GM21360 (cell line): ENCODE measurements around the gene ITGAV.
A peak's percentile ranks its signal among the peaks of the same experiment; 100 is the strongest.

Experiments used
- ATAC-seq: cut with Tn5 transposase; IDR thresholded peaks from one replicate; pipeline ENCODE4 v1.9.1; 2021; ENCODE audit warnings: mild to moderate bottlenecking, moderate library complexity; ENCODE audit not compliant: unreplicated experiment

ITGAV gene

GRCh38 chr2:186612026-186612425 lies 22.2 kb downstream of the ITGAV start:
- ATAC-seq, result no peak

DNA sequence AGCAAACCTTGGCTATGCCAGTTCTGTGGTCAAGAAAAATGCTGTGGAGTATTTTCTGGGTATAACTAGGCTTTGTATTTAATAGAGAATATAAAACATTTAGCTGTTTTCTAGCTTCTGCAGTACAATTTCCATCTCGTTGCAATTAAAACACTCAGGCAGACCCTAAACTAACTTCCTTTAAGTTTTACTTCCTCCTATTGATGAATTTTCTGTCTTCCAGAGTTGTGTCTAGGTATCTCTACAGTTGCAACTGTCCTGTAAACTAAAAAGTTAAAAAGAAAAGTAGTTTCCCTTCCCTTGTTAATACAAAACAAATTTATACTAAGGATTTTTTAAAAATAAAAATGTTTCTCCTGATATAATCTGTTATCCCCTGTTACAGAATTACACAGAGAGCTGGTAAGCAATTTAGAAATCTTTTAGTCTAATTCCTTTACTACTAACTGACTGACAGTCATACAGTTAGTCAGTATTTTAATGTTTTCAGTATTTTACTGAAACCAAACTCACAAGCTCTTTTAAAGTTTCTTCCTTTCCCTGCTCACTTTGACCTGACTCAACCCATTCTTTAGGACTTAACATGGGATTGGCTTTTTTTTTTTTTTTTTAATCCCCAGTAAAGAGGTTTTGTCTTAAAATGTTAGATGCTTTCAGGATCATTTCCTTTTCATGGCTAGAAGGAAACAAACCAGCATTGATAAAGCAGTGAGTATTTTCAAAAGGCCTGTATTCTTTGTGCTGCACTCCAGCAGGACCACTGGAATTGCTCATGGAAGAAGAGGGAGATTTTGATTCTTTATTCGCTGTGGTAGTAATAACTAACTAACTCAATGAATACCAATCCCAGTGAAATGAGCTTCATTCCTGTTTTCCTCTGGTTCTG lies 22.9 kb downstream of the ITGAV start:
- no peak for ATAC-seq

DNA sequence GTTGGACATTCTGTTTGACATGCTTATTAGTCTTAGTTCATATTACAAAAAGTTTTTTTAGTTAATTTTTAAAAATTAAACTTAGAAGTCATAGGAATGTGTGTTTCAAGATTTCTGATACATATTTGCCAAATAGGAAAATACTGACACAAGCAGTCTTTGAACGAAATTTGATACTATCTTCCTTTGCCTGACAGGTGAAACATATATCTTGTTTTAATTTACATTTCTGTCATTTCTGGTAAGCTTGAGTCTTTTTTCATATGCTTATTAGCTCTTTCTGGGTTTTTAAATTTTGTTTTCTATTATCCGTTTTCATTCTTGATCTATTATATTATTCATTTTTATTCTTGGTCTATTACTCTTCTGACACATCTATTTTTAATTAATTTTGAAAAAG lies 24.5 kb downstream of the ITGAV start:
- no peak for ATAC-seq

DNA sequence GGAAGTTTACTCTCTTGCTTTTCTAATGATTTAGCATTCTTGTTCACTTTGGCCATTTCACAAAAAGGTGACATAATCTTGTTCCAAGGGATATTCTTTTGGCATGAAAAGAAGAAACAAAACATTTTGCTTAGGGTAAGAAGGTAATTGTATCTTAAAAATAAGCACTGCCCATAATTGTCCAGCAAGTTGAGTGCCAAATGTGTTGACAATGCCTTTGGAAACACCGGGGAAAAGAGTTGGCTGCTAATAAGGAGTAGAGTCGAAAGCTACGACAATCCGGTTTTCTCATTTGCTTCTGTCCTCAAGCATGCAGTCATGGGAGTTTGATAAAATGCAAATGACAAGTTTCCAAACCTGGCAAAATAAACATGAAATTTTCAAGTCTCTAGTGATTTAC lies 27.3 kb downstream of the ITGAV start:
- no peak for ATAC-seq

- no peak for ATAC-seq
Observed at GRCh38 chr2:186617771-186618170, 27.9 kb downstream of the ITGAV start.

DNA sequence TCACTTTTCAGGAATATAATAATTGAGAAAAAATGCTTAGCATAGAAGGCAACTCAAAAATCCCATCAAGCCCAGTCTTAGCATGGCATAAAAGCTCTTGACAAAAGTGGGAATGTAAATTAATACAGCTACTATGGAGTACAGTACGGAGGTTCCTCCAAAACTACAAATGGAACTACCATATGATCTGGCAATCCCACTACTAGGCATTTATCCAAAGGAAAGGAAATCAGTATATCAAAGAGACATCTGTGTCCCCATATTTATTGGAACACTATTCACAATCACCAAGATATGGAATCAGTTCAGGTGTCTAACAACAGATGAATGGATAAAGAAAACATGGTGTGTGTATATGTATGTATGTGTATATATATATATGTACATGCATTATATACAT lies 28.8 kb downstream of the ITGAV start:
- ATAC-seq, result no peak

- no peak for ATAC-seq
Observed at GRCh38 chr2:186623084-186623483, 33.2 kb downstream of the ITGAV start.

- ATAC-seq, result no peak
Observed at GRCh38 chr2:186624276-186624675, 34.4 kb downstream of the ITGAV start.

DNA sequence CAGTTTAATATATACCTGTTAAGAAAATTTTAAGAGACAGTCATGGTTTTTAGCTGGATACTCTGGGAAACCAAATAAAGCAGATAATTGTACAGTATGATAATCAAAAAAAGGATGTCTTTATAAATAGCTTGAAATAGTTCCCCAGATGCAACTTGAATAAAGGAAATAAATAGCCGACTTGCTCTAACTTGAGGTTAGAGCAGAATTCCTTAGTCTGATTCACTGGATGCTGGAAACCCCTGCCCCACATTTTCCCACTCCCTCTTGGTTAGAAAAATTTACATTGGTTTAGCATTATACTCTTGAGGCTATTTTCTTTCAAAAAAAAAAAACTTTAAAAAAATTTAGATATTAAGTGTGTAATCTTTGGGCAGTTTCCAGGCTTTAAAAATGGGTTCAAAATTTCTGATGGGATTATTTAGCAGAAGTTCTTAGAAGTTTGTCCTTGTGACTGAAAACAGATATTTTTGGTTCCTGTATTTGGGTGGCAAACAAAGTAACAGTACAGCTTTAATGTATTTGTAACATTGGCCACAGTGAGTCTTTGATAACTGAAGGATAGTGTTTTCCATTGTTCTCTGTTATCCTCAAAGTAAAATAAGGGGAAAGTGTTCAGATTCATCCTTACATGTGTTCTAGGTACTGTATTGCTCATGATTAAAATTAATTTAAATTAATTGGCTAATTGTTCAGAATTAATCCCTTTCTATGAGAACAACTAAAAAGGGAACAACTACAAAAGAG lies 39.6 kb downstream of the ITGAV start:
- ATAC-seq, result no peak

- no peak for ATAC-seq
Observed at GRCh38 chr2:186632417-186632816, 42.6 kb downstream of the ITGAV start.

DNA sequence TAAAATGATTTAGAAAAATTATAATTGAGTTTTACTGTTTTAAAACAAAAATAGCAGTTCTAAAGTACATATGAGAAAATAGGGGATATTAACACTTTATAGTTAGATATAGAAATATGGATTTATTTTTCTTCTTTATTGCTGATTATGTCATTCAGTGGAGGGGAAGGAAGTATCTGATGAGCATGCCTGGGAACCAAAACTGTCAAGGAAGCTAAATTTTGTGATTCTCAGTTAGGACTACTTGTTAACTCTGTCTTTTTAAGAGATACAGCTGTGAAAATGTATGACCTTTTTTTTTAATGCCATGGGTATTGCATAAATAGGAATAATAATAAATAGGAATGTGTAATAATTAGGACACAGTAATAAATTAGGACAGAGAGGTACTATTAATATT lies 44.8 kb downstream of the ITGAV start:
- ATAC-seq, result no peak

- ATAC-seq, result no peak
Observed at GRCh38 chr2:186636800-186637496, 47.1 kb downstream of the ITGAV start.

DNA sequence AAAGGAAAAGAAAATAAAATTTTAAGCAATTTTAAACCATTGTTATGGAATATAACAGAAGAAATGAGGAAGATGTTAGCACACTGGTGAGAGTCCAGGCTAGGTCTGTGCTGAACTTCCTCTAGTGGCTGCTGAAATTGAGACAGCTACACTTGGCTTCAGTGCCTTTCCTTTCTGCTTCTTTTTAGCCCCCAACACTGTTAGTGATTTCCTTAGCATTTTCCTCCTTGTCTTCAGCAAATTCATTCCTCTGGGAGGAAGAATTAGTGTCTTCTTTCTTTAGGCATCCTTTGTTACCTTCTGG lies 47.6 kb downstream of the ITGAV start:
- ATAC-seq, result no peak

- ATAC-seq, result peak; percentile 77
Observed at GRCh38 chr2:186639939-186640338, 50.1 kb downstream of the ITGAV start.

- peak; percentile 4 for ATAC-seq
Observed at GRCh38 chr2:186641132-186641806, 51.4 kb downstream of the ITGAV start.

DNA sequence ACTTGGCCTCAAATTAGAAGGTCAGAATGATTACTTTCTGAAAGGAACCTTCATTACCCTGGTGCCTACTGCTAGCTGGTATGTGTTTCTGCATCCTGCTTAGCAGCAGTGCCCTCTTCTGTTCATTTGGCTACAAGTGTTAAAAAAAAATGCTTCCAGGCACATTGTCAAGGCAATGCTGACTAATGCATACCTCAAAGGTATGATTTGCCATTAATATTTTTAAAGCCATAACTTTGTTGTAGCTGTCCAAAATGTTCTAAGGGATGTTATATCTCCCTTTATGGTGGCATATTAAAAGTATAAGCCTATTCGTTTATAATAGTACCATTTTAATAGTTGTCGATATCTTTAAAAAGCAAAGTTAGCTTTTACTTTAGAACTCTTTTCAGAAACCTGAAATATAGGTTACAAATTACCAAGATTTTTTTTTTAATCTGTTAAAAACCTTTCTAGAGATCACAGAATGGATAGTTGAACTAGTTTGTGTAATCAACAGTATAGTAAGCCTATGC lies 52.0 kb downstream of the ITGAV start:
- peak; percentile 77 for ATAC-seq

GRCh38 chr2:186644791-186645190 lies 54.9 kb downstream of the ITGAV start:
- no peak for ATAC-seq

- ATAC-seq, result no peak
Observed at GRCh38 chr2:186645999-186646398, 56.1 kb downstream of the ITGAV start.

- no peak for ATAC-seq
Observed at GRCh38 chr2:186648130-186648529, 58.3 kb downstream of the ITGAV start.

GRCh38 chr2:186653511-186653910 lies 63.7 kb downstream of the ITGAV start:
- ATAC-seq, result no peak

DNA sequence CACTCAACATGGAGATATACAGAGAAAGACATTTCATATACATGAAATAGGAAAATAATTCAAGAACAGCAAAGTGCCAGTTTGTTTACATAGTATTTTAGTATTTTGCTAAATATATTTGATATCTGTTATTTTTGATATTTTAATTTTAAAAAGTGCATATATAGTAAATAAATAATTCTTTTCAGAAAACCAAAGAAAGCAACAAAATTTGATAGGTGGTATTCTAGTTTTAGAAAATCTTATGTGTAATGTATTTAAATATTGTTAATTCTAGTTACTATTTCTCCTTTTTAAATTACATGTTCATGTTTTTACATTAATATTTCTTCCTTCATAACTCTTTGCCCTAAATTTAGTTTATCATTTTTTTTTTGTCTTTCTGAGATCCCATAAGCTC lies 69.5 kb downstream of the ITGAV start:
- no peak for ATAC-seq
